ENCODE measurements around the gene ATP8B3. TPM values are rescaled to one million over a fixed set of nuclear protein-coding genes. Genes with fewer than 3 reads are reported as not detected.

The ATP8B3 gene
- total and polyA plus RNA-seq, 4 donors, result 0.38 to 4.7 (median 1.2) TPM

- H3K4me3 ChIP-seq (ENCODE audit: low read length in 2 of 2), result no peak overlapping the region
- intact Hi-C loops (cut with DNase I), result no loop called here
- no peaks in the 10 kb centered on the region for H3K27me3 ChIP-seq (ENCODE audit: control insufficient read depth in 1 of 2, insufficient read depth in 2 of 2, low read length in 1 of 2)
- H3K27ac ChIP-seq (ENCODE audit: low read depth in 1 of 2, low read length in 2 of 2), result no peak overlapping the region
- WGBS, 2 donors, result 85% methylated on average over 21 to 26 of the region's 26 CpGs
- no peaks in the 10 kb centered on the region for H3K4me1 ChIP-seq (ENCODE audit: control insufficient read depth in 1 of 2, insufficient read depth in 2 of 2, low read length in 2 of 2)
- H3K9me3 ChIP-seq (ENCODE audit: control insufficient read depth, low read length), result no peaks in the 10 kb centered on the region
- peaks cover 0 to 16% of the 10 kb centered on the region in 2 donors for H3K36me3 ChIP-seq (ENCODE audit: control insufficient read depth in 1 of 2, insufficient read depth in 2 of 2, low read length in 1 of 2)
- DNase-seq (no peak), ATAC-seq (ENCODE audit: low FRiP score) (no peak)
Measured at GRCh38 chr19:1814833-1815604, 2.9 kb upstream of the ATP8B3 start.

- DNase-seq (no peak), ATAC-seq (ENCODE audit: low FRiP score) (no peak)
- Histone ChIP-seq H3K36me3 (ENCODE audit: control insufficient read depth in 1 of 2, insufficient read depth in 2 of 2, low read length in 1 of 2) (peaks cover 0 to 14% of the 10 kb centered on the region in 2 donors), H3K9me3 (ENCODE audit: control insufficient read depth, low read length) (no peaks in the 10 kb centered on the region), H3K27me3 (ENCODE audit: control insufficient read depth in 1 of 2, insufficient read depth in 2 of 2, low read length in 1 of 2) (no peaks in the 10 kb centered on the region), H3K27ac (ENCODE audit: low read depth in 1 of 2, low read length in 2 of 2) (no peak overlapping the region), H3K4me3 (ENCODE audit: low read length in 2 of 2) (no peak overlapping the region), H3K4me1 (ENCODE audit: control insufficient read depth in 1 of 2, insufficient read depth in 2 of 2, low read length in 2 of 2) (no peaks in the 10 kb centered on the region)
- 77 to 80% methylated on average over 10 of the region's 10 CpGs for WGBS, 2 donors
- intact Hi-C loops (cut with DNase I), result no loop called here
Measured at GRCh38 chr19:1814391-1814790, 2.3 kb upstream of the ATP8B3 start.

- H3K36me3 ChIP-seq (ENCODE audit: control insufficient read depth in 1 of 2, insufficient read depth in 2 of 2, low read length in 1 of 2), result peaks cover 0 to 11% of the 10 kb centered on the region in 2 donors
- no peaks in the 10 kb centered on the region for H3K4me1 ChIP-seq (ENCODE audit: control insufficient read depth in 1 of 2, insufficient read depth in 2 of 2, low read length in 2 of 2)
- DNase-seq, result no peak
- no peak overlapping the region for H3K27ac ChIP-seq (ENCODE audit: low read depth in 1 of 2, low read length in 2 of 2)
- no peak overlapping the region for H3K4me3 ChIP-seq (ENCODE audit: low read length in 2 of 2)
- no peak for ATAC-seq (ENCODE audit: low FRiP score)
- H3K27me3 ChIP-seq (ENCODE audit: control insufficient read depth in 1 of 2, insufficient read depth in 2 of 2, low read length in 1 of 2), result no peaks in the 10 kb centered on the region
- no peaks in the 10 kb centered on the region for H3K9me3 ChIP-seq (ENCODE audit: control insufficient read depth, low read length)
- 68 to 70% methylated on average over 21 of the region's 21 CpGs for WGBS, 2 donors
- intact Hi-C loops (cut with DNase I), result no loop called here
Measured at GRCh38 chr19:1813192-1814182, 1.4 kb upstream of the ATP8B3 start.

- Histone ChIP-seq H3K4me1 (ENCODE audit: control insufficient read depth in 1 of 2, insufficient read depth in 2 of 2, low read length in 2 of 2) (no peaks in the 10 kb centered on the region), H3K9me3 (ENCODE audit: control insufficient read depth, low read length) (no peaks in the 10 kb centered on the region), H3K4me3 (ENCODE audit: low read length in 2 of 2) (peak overlapping the region in 1 of 2 donors; percentile 13), H3K27ac (ENCODE audit: low read depth in 1 of 2, low read length in 2 of 2) (no peak overlapping the region), H3K36me3 (ENCODE audit: control insufficient read depth in 1 of 2, insufficient read depth in 2 of 2, low read length in 1 of 2) (peaks cover 0 to 9% of the 10 kb centered on the region in 2 donors), H3K27me3 (ENCODE audit: control insufficient read depth in 1 of 2, insufficient read depth in 2 of 2, low read length in 1 of 2) (no peaks in the 10 kb centered on the region)
- ATAC-seq (ENCODE audit: low FRiP score) (peak; percentile 94), DNase-seq (peak; percentile 96 to 98)
- WGBS, 2 donors, result 0 to 1% methylated on average over 47 of the region's 47 CpGs
- intact Hi-C loops (cut with DNase I), result no loop called here
Measured at GRCh38 chr19:1812426-1813191, 533 bp upstream of the ATP8B3 start.

GRCh38 chr19:1811472-1811894, 593 bp downstream of the ATP8B3 start:
- WGBS, 2 donors, result 5 to 7% methylated on average over 13 of the region's 13 CpGs
- Histone ChIP-seq H3K27me3 (ENCODE audit: control insufficient read depth in 1 of 2, insufficient read depth in 2 of 2, low read length in 1 of 2) (no peaks in the 10 kb centered on the region), H3K4me3 (ENCODE audit: low read length in 2 of 2) (no peak overlapping the region), H3K27ac (ENCODE audit: low read depth in 1 of 2, low read length in 2 of 2) (peak overlapping the region in 1 of 2 donors; percentile 58), H3K9me3 (ENCODE audit: control insufficient read depth, low read length) (no peaks in the 10 kb centered on the region), H3K36me3 (ENCODE audit: control insufficient read depth in 1 of 2, insufficient read depth in 2 of 2, low read length in 1 of 2) (peaks cover 0 to 6% of the 10 kb centered on the region in 2 donors), H3K4me1 (ENCODE audit: control insufficient read depth in 1 of 2, insufficient read depth in 2 of 2, low read length in 2 of 2) (no peaks in the 10 kb centered on the region)
- DNase-seq, result peak; percentile 88 to 93
- peak; percentile 5 for ATAC-seq (ENCODE audit: low FRiP score)
- intact Hi-C loops (cut with DNase I), result no loop called here

- ATAC-seq (ENCODE audit: low FRiP score) (no peak), DNase-seq (no peak)
- no peaks in the 10 kb centered on the region for H3K36me3 ChIP-seq (ENCODE audit: control insufficient read depth in 1 of 2, insufficient read depth in 2 of 2, low read length in 1 of 2)
- intact Hi-C loops (cut with DNase I), result no loop called here
- peak overlapping the region in 1 of 2 donors; percentile 1 for H3K27ac ChIP-seq (ENCODE audit: low read depth in 1 of 2, low read length in 2 of 2)
- H3K4me1 ChIP-seq (ENCODE audit: control insufficient read depth in 1 of 2, insufficient read depth in 2 of 2, low read length in 2 of 2), result no peaks in the 10 kb centered on the region
- 86 to 89% methylated on average over 19 of the region's 19 CpGs for WGBS, 2 donors
- H3K9me3 ChIP-seq (ENCODE audit: control insufficient read depth, low read length), result no peaks in the 10 kb centered on the region
- H3K27me3 ChIP-seq (ENCODE audit: control insufficient read depth in 1 of 2, insufficient read depth in 2 of 2, low read length in 1 of 2), result no peaks in the 10 kb centered on the region
- no peak overlapping the region for H3K4me3 ChIP-seq (ENCODE audit: low read length in 2 of 2)
Measured at GRCh38 chr19:1810439-1811160, 1.5 kb downstream of the ATP8B3 start.

GRCh38 chr19:1809678-1810077, 2.4 kb downstream of the ATP8B3 start:
- no peak for ATAC-seq (ENCODE audit: low FRiP score)
- Histone ChIP-seq H3K9me3 (ENCODE audit: control insufficient read depth, low read length) (no peaks in the 10 kb centered on the region), H3K4me3 (ENCODE audit: low read length in 2 of 2) (no peak overlapping the region), H3K27ac (ENCODE audit: low read depth in 1 of 2, low read length in 2 of 2) (no peak overlapping the region), H3K36me3 (ENCODE audit: control insufficient read depth in 1 of 2, insufficient read depth in 2 of 2, low read length in 1 of 2) (no peaks in the 10 kb centered on the region), H3K27me3 (ENCODE audit: control insufficient read depth in 1 of 2, insufficient read depth in 2 of 2, low read length in 1 of 2) (no peaks in the 10 kb centered on the region), H3K4me1 (ENCODE audit: control insufficient read depth in 1 of 2, insufficient read depth in 2 of 2, low read length in 2 of 2) (no peaks in the 10 kb centered on the region)
- intact Hi-C loops (cut with DNase I), result no loop called here
- DNase-seq, result peak in 1 of 2 donors; percentile 48
- 84 to 86% methylated on average over 18 of the region's 18 CpGs for WGBS, 2 donors

- intact Hi-C loops (cut with DNase I), result no loop called here
- no peak for DNase-seq
Measured at GRCh38 chr19:1808395-1808731, 3.7 kb downstream of the ATP8B3 start.

More at GRCh38 chr19:1808395-1808731, 3.7 kb downstream of the ATP8B3 start:
- H3K9me3 ChIP-seq (ENCODE audit: control insufficient read depth, low read length), result no peaks in the 10 kb centered on the region
- 92 to 95% methylated on average over 2 of the region's 2 CpGs for WGBS, 2 donors
- H3K4me1 ChIP-seq (ENCODE audit: control insufficient read depth in 1 of 2, insufficient read depth in 2 of 2, low read length in 2 of 2), result no peaks in the 10 kb centered on the region
- ATAC-seq (ENCODE audit: low FRiP score), result no peak
- H3K27ac ChIP-seq (ENCODE audit: low read depth in 1 of 2, low read length in 2 of 2), result no peak overlapping the region
- no peaks in the 10 kb centered on the region for H3K36me3 ChIP-seq (ENCODE audit: control insufficient read depth in 1 of 2, insufficient read depth in 2 of 2, low read length in 1 of 2)
- H3K27me3 ChIP-seq (ENCODE audit: control insufficient read depth in 1 of 2, insufficient read depth in 2 of 2, low read length in 1 of 2), result no peaks in the 10 kb centered on the region
- no peak overlapping the region for H3K4me3 ChIP-seq (ENCODE audit: low read length in 2 of 2)
